Transverse colon (tissue), 3 donors: ENCODE measurements around the gene GFOD1.

Experiments used
- EP300 ChIP-seq: sonication (generic); formaldehyde crosslinking; IDR thresholded peaks from one replicate; pipeline ENCODE4 v1.6.1; 2017; ENCODE audit warnings: antibody characterized with exemption, low read depth
- POLR2A ChIP-seq: fragments of 450-650 bp; IDR thresholded peaks from one replicate; pipeline ENCODE4 v1.6.1; 2016; ENCODE audit warnings: antibody characterized with exemption, mild to moderate bottlenecking, moderate library complexity
- TF ChIP-seq, protein P1 (sequence below), 5 experiments: fragments of 200-600 bp in 3 of 5; fragments of 450-650 bp in 2 of 5; sonication (generic) in 3 of 5; IDR thresholded peaks; 1 replicate in 2 of 5; 2 replicates in 3 of 5; pipeline ENCODE4 v1.5.1; 2016 to 2017; ENCODE audit warnings: antibody characterized with exemption in 5 of 5, inconsistent platforms in 3 of 5, mild to moderate bottlenecking in 2 of 5, moderate library complexity in 1 of 5

DNA sequence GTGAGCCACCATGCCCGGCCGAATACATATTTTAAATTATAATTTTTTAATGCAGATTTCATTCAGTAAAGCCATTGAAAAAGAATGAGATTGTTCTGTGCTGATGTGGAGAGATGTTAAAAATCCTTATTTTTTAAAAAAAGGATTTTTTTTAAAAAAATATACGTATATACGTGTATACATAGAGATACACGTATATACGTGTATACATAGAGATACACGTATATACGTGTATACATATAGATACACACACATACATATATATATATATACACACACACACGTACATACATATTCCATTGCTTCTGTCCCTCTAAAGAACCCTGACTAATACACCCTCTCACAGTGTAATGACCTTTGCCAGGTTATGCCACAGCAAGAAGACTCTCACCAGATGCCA is 135.2 kb downstream of the GFOD1 start:
- TF ChIP-seq, protein P1, sequence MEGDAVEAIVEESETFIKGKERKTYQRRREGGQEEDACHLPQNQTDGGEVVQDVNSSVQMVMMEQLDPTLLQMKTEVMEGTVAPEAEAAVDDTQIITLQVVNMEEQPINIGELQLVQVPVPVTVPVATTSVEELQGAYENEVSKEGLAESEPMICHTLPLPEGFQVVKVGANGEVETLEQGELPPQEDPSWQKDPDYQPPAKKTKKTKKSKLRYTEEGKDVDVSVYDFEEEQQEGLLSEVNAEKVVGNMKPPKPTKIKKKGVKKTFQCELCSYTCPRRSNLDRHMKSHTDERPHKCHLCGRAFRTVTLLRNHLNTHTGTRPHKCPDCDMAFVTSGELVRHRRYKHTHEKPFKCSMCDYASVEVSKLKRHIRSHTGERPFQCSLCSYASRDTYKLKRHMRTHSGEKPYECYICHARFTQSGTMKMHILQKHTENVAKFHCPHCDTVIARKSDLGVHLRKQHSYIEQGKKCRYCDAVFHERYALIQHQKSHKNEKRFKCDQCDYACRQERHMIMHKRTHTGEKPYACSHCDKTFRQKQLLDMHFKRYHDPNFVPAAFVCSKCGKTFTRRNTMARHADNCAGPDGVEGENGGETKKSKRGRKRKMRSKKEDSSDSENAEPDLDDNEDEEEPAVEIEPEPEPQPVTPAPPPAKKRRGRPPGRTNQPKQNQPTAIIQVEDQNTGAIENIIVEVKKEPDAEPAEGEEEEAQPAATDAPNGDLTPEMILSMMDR (IDR thresholded peaks at IDR 0.05) = no peak
- TF ChIP-seq EP300 (no peak), POLR2A (no peak)
